Activated naive CD8-positive, alpha-beta T cell treated with anti-CD3 and anti-CD28 coated beads, Interleukin-2, amount 50 U/mL, for 24 hours (primary cell): ENCODE results near the gene RRP36.

ENCODE experiments used
- ATAC-seq: fragments of 150-1000 bp; cut with Tn5 transposase; one replicate; pipeline ENCODE4 v1.10.0; 2021
- DNase-seq: peaks from one replicate; pipeline ENCODE4 v3.0.0; 2021
- H3K27ac Mint-ChIP-seq: one replicate; pipeline ENCODE4 v1.8.0; 2021; ENCODE audit warnings: mild to moderate bottlenecking, mixed read lengths
- H3K27me3 Mint-ChIP-seq: one replicate; pipeline ENCODE4 v1.8.0; 2021; ENCODE audit warnings: mixed read lengths
- H3K36me3 Mint-ChIP-seq: one replicate; pipeline ENCODE4 v1.8.0; 2021; ENCODE audit warnings: low read depth, mixed read lengths
- H3K4me1 Mint-ChIP-seq: one replicate; pipeline ENCODE4 v1.8.0; 2021; ENCODE audit warnings: mixed read lengths
- H3K4me3 Mint-ChIP-seq: one replicate; pipeline ENCODE4 v1.8.0; 2021; ENCODE audit warnings: mild to moderate bottlenecking, moderate library complexity, mixed read lengths
- H3K9me3 Mint-ChIP-seq: one replicate; pipeline ENCODE4 v1.8.0; 2021; ENCODE audit warnings: mixed read lengths

The RRP36 gene, protein sequence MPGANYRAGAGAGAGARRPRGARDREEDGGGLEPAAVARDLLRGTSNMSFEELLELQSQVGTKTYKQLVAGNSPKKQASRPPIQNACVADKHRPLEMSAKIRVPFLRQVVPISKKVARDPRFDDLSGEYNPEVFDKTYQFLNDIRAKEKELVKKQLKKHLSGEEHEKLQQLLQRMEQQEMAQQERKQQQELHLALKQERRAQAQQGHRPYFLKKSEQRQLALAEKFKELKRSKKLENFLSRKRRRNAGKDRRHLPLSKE

DNA sequence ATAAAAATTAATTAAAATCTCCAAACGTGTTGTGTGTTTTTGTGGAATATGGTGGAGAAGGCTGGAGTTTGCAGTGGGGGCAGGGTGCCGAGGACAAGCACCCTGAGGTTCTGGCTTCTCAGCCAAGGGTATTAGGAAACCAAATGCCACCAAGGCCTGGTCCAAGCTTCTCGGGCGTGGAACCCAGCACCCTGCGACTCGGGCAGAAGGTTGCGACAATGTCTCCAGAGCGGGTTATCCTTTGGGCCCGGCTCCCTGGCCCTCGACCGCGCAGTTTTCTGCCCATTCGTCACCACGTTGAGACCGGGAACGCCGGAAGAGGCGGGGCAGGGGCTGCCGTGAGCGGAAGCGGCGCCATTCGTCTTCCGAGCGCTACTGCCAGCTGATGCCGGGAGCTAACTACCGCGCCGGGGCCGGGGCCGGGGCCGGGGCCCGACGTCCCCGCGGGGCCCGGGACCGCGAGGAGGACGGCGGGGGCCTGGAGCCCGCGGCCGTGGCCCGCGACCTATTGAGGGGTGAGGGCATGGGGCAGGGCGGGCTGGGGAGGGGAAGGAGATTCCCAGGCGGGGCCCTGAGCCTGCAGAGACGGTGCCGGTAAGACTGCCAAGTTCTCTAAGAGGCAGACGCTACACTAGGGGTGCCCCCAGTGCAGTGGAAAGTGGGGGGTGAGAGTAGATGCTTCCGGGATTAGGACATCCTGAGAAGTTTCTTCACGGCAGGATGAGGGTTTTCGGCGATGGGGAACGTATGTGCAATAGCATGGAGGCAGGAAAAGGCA is at the start of gene RRP36:
Gene RRP36 (plus strand): TSS at position 354 of the 778 bp plus-strand sequence. CDS start 32 bp downstream, at position 386.
- no peaks in the 10 kb centered on the region for H3K27me3 Mint-ChIP-seq
- ATAC-seq, result peak; percentile 85
- H3K27ac Mint-ChIP-seq, result peak within 1 kb of the TSS; percentile 94
- peak within 1 kb of the TSS; percentile 98 for H3K4me3 Mint-ChIP-seq
- DNase-seq, result peak; percentile 84
- H3K36me3 Mint-ChIP-seq, result peaks cover 36% of the 10 kb centered on the region
- H3K9me3 Mint-ChIP-seq, result no peaks in the 10 kb centered on the region
- H3K4me1 Mint-ChIP-seq, result peaks cover 49% of the 10 kb centered on the region

DNA sequence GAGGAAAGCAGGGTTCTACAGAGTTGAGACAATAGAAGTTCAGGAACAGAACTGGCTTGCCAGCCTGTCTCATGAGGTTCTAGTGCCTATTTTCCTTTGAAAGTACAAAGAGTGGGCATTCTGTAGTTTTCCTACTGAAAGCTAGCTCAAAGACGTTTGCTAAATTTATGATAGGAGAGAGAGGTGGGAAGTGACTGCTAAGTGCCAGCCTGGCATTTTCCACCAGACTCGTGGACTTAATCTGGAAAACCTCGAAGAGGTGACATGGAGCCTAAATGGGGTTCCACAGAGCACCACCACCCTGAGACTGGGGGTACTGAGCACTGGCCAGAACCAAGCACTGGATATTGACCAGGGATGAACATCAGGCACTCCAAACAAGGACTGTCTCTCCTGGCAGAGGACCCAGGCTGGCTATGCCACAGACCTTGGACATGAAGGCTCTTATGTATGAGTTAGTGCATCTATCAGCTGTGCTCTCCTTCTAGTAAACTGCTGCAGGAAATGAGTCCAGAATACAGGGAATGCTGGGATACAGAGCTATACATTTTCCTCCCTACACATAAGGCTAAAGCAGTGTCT is 49.6 kb upstream of the RRP36 start:
- H3K27me3 Mint-ChIP-seq, result no peaks in the 10 kb centered on the region
- DNase-seq (no peak), ATAC-seq (no peak)
- H3K4me1 Mint-ChIP-seq, result peaks cover 45% of the 10 kb centered on the region
- no peak overlapping the region for H3K27ac Mint-ChIP-seq
- H3K36me3 Mint-ChIP-seq, result peaks cover 8% of the 10 kb centered on the region
- no peak overlapping the region for H3K4me3 Mint-ChIP-seq
- no peaks in the 10 kb centered on the region for H3K9me3 Mint-ChIP-seq

DNA sequence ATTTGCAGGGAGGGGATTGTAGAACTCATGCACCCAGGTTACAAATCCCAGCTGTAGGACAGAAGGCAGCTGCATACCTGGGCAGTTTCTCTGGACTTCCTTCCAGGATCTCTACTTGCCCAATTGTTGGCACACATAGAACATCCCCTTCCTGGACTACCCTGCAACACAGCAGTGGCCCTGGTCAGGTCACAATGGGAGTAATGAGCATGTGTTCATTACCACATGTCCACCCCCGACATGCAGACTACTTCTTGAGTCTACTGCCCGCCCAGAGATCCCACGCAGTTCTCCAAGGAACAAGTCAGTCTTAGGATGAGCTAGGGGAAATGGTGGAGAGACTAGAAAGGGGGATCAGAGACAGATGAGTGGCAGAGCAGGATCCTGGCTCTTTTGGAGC is 47.5 kb upstream of the RRP36 start:
- Mint-ChIP-seq H3K36me3 (peaks cover 16% of the 10 kb centered on the region), H3K4me3 (no peak overlapping the region), H3K4me1 (peaks cover 54% of the 10 kb centered on the region), H3K27ac (peak overlapping the region; percentile 22), H3K9me3 (no peaks in the 10 kb centered on the region), H3K27me3 (no peaks in the 10 kb centered on the region)
- no peak for DNase-seq
- ATAC-seq, result no peak

DNA sequence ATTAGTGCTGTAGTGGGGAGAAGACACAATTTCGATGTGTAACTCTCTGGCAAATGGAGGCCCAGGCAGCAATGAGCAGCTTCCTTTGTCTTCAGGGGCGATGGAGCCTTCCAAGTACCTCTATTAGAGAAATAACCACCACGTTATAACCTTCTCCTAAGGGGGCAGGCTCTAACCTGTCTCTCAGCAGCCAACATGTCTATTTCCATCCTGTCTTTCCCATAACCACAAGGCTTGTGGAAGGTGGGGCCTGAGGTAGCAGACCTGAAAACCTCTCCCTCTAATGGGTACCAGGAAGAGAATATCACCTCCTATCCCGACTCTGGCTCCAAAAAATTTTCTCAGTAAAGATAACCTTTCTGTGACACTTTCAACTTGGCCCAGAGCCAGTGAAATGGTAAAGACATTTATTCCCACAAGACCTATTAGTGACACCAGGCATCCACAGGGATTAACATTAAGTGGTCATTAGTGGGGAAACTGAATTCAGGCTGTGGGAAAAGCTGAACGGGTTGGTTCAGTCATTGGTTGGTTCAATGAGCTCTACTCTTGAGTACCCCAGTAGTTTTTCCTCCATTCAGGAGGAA is 46.4 kb upstream of the RRP36 start:
- Mint-ChIP-seq H3K4me1 (peaks cover 65% of the 10 kb centered on the region), H3K4me3 (peak overlapping the region; percentile 11), H3K9me3 (no peaks in the 10 kb centered on the region)

DNA sequence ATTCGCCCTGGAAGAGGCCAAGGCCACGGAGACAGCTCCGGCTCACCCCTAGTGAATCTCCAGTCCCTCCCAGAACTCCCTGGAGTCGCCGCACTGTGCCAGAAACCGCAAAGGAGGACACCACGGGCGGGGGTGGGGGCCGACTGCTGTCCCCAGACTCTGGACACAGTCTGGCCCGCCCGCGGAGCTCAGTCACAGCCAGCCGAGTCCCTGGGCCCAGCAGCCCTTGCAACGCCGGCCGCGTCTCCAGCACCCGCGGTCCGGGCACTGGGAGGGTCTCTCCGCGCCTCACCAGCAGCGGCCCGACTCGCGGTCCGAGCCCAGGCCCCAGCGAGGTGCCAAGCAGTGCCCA is 43.0 kb upstream of the RRP36 start:
- H3K36me3 Mint-ChIP-seq, result peaks cover 16% of the 10 kb centered on the region
- H3K27me3 Mint-ChIP-seq, result no peaks in the 10 kb centered on the region
- peak overlapping the region; percentile 88 for H3K27ac Mint-ChIP-seq
- ATAC-seq, result peak; percentile 2
- DNase-seq, result peak; percentile 23
- peak overlapping the region; percentile 92 for H3K4me3 Mint-ChIP-seq
- H3K4me1 Mint-ChIP-seq, result peaks cover 58% of the 10 kb centered on the region
- no peaks in the 10 kb centered on the region for H3K9me3 Mint-ChIP-seq

More for the DNA sequence above, 46.4 kb upstream of the RRP36 start:
- DNase-seq, result peak; percentile 18
- H3K27me3 Mint-ChIP-seq, result no peaks in the 10 kb centered on the region
- peaks cover 16% of the 10 kb centered on the region for H3K36me3 Mint-ChIP-seq
- peak overlapping the region; percentile 76 for H3K27ac Mint-ChIP-seq
- ATAC-seq, result no peak

DNA sequence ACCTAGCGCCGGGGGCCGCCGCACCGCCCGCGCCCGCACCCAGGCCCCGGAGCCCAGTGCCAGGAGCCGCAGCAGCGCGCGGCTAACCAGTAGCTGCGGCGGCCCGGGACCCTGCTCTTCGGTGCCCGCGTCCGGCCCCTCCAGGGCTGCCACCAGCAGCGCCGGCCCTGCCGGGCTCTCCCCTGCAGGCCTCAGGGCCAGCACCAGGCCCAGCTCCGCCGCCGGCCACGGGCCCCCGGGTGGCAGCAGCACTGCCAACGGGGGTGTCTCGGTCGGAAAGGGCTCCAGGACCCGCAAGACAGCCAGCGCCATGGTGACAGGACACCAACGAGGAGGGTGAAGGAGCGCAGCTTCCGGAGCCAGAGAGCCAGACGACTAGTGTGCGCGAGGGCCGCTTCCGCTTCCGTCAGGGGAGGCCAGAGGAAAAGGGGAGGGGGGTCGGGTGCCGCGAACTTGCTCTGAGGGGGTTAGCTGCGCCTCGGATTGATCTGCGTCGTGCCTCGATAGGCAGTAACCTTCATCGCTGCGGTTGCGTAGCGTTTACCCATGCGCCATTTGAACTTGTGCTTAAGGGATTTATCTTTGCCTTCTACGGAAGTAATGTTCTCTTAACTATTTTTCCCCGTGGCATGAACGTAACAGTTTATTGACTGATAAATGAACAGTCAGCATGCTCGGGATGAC is 42.4 kb upstream of the RRP36 start, which contains the start of gene PEX6:
Gene PEX6 (minus strand): TSS at position 343 of the 684 bp plus-strand sequence. CDS start 31 bp downstream, at position 312.
- no peaks in the 10 kb centered on the region for H3K27me3 Mint-ChIP-seq
- peak within 1 kb of the TSS; percentile 92 for H3K4me3 Mint-ChIP-seq
- DNase-seq (peak; percentile 88), ATAC-seq (peak; percentile 91)
- peak within 1 kb of the TSS; percentile 97 for H3K27ac Mint-ChIP-seq
- peaks cover 16% of the 10 kb centered on the region for H3K36me3 Mint-ChIP-seq
- H3K4me1 Mint-ChIP-seq, result peaks cover 60% of the 10 kb centered on the region
- H3K9me3 Mint-ChIP-seq, result no peaks in the 10 kb centered on the region

DNA sequence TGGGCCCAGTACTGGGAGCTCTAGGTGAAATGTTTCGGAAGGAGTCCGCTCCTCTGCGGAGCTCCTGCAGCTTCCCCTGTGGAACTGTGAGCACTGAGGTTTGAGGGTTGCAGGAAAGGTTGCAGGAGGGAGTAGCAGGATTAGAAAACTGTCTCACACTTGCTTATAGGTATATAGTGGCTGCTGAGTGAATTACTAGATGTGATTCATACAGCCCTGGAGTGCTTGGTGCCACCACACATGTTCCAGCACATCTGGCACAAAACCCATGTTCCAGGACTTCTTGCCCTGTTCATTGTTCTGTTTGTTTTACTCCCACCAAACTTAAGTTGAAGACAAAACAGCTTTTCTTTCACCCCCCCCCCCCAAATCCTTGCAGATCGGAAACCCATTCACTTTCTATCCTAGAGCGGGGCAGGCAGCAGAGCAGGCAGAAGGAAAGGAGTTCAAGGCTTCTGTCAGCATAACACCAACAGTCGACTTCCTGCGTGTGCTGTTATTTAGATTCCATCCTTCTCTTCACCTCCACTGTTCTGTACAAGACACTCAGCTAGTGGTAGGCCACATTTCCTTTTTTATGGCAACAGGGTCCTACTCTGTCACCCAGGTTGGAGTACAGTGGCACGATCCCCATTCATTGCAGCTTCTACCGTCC is 41.8 kb upstream of the RRP36 start:
- H3K9me3 Mint-ChIP-seq, result no peaks in the 10 kb centered on the region
- H3K4me3 Mint-ChIP-seq, result peak overlapping the region; percentile 89
- no peaks in the 10 kb centered on the region for H3K27me3 Mint-ChIP-seq
- ATAC-seq (peak; percentile 47), DNase-seq (no peak)
- H3K4me1 Mint-ChIP-seq, result peaks cover 58% of the 10 kb centered on the region
- H3K36me3 Mint-ChIP-seq, result peaks cover 16% of the 10 kb centered on the region
- peak overlapping the region; percentile 97 for H3K27ac Mint-ChIP-seq

DNA sequence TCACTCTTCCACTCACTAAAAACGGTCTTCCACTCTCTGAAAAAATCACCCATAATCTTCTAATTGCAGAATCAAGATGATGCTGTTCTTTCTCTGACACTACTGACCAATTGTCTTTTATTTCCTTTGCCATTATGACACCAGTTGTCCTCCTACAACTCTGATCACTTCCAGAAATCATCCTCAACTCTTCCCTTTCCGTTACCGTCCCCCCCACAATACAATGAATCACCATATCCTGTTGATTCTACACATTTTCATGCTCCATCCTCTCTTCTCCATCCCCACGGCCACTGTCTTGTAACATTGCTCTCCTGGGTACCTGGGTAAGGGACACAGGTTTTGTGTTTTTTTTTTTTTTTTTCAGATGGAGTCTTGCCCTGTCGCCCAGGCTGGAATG is 39.6 kb upstream of the RRP36 start:
- Mint-ChIP-seq H3K4me3 (no peak overlapping the region), H3K4me1 (peaks cover 58% of the 10 kb centered on the region), H3K27me3 (no peaks in the 10 kb centered on the region), H3K27ac (peak overlapping the region; percentile 29), H3K36me3 (peaks cover 8% of the 10 kb centered on the region), H3K9me3 (no peaks in the 10 kb centered on the region)
- ATAC-seq (no peak), DNase-seq (no peak)

DNA sequence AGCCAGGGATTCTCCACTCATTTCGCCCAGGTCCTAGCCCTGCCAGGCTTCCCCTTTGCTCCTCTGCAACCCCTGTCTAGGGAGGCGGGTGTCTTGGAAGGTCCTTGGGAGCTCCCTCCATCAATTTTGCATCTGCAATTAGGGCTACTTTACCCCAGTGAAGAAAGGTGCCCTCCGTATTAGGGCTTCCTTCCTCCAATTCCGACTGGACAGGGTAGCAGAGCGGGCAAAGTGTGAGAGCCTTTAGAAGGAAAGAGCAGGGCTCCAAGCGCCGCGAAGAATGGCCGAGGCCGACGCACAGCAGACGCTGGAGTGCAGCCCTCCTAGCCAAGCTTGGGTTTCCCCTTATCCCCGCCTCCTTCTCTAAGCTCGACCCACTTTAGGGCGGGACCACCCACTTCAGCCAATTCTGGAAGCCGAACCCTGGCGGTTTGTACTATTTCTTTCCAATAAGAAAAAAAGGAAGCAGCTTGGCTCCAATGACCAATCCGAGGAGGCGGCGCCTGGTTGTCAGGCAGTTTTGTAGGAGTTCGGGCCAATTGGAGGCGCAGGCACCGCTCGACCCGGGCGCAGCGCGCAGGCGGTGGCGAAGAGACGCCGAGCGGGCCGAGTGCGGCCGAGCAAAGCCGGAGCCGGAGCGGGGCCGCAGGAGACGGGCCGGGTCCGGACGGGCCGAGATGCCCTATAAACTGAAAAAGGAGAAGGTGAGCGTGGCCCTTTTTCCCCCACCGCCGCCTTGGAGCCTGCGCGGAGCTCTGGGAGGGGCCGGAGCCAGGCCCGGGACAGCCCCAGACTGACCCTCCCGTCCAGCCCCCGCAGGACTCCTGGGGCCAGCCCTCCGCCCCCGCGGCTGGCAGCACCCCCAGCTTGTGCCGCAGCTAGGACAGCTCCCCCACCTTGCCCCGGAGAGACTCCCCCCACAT is 37.2 kb upstream of the RRP36 start, which contains the start of gene PPP2R5D:
Gene PPP2R5D (plus strand): TSS at position 570 of the 923 bp plus-strand sequence. CDS start 108 bp downstream, at position 678.
- peak within 1 kb of the TSS; percentile 84 for H3K27ac Mint-ChIP-seq
- H3K9me3 Mint-ChIP-seq, result no peaks in the 10 kb centered on the region
- DNase-seq, result peak; percentile 94
- ATAC-seq, result peak; percentile 89
- peak within 1 kb of the TSS; percentile 86 for H3K4me3 Mint-ChIP-seq
- H3K36me3 Mint-ChIP-seq, result peaks cover 5% of the 10 kb centered on the region
- H3K4me1 Mint-ChIP-seq, result peaks cover 51% of the 10 kb centered on the region
- no peaks in the 10 kb centered on the region for H3K27me3 Mint-ChIP-seq

DNA sequence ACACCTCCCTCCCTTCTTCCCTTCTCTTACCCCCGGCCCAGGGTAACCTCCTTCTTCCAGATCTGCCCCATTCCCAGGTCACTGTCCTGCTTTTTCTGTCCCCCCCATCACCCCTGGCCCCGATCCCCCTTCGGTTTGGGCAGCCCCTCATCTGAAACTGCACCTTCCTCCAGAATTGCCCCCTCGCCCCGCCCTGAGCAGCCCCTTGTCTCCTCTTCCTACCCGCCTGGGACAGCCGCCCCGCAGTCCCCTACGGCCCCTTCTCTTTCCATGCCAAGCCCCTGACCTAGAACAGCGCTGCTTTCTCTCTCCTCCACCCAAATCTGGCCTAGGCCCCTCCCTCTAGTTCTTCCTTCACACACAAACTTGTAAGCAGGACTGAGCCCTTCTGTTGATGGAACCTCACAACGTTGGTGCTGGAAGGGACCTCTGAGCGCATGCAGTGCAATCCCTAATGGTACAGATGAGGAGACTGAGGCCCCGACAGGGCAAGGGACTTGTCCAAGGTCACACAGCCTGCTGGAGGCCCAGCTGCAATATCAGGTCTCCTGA is 36.4 kb upstream of the RRP36 start:
- Mint-ChIP-seq H3K4me1 (peaks cover 44% of the 10 kb centered on the region), H3K9me3 (no peaks in the 10 kb centered on the region), H3K36me3 (peaks cover 8% of the 10 kb centered on the region), H3K27me3 (no peaks in the 10 kb centered on the region), H3K4me3 (peak overlapping the region; percentile 86), H3K27ac (peak overlapping the region; percentile 64)
- ATAC-seq (no peak), DNase-seq (peak; percentile 18)

DNA sequence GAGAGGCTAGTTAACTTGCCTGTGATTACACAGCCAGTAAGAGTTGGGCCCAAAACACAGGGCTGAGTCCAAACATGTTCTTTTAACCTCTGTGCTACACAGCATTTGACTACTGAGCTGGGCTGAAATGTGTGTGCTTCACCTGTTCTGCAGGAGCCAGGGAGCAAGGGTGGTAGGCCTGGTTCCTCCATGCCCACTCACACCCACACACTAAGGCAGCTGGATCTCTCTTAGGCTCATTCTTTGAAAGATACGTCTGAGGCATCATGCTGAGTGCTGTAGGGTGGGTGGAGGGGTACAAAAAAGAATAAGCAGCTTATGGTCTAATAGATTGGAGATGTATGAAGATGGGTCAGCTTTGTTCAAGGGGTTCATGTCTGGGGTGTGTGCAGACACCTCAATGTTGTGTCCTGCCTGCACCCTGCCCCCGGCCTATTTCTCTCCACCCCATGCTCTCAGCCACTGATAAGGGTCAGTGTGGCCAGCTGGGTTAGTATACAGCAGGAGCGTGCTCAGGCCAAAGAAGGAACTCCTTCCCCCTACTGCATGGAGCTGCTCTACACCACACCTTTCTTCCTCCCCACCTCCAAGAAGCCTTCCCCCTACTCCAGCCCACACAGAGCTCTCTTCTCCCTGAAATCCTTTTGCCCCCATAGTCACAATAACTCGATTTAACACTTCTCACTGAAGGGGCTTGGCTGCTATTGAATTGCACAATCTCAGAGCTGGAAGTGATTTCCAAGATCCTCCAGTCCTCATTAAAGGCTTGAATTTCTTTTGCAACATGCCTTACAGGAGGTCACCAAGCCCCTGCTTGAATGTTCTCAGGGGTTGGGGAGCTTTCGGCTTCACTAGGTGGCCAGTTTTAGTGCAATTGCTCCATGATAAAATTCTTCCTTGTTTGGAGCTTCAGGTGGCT is 33.6 kb upstream of the RRP36 start:
- Mint-ChIP-seq H3K36me3 (peaks cover 9% of the 10 kb centered on the region), H3K9me3 (no peaks in the 10 kb centered on the region), H3K27ac (no peak overlapping the region), H3K4me3 (no peak overlapping the region), H3K4me1 (peaks cover 33% of the 10 kb centered on the region), H3K27me3 (no peaks in the 10 kb centered on the region)
- ATAC-seq (no peak), DNase-seq (no peak)

DNA sequence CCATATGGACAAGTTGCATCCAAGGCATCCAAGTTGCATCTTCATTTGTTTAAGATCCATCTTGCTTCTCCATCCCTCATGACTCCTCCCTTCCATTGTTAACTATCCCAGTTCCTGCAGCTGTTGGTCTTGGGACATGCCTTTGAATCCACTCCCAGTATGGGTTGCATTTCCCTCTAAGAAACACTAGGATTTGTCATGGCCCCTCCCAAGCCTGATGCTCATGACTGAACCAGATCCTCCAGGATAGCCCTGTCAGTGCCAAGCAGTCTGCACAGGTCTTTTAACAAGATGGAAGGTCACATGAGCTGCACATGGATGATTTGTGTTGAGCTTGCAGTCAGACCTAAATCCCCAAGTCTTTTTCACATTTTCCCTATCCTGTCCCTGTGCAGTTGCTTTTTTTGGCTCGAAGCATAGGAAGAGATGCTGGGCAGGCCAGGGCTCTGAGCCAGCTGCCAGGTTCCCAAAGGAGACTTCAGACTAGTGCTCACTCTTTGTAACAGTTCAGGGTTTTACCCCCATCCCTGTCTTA is 32.9 kb upstream of the RRP36 start:
- ATAC-seq (no peak), DNase-seq (no peak)
- Mint-ChIP-seq H3K27me3 (no peaks in the 10 kb centered on the region), H3K4me3 (no peak overlapping the region), H3K4me1 (peaks cover 31% of the 10 kb centered on the region), H3K9me3 (no peaks in the 10 kb centered on the region), H3K27ac (no peak overlapping the region), H3K36me3 (peaks cover 12% of the 10 kb centered on the region)
